Measurements from ENCODE around the gene ZNF787.

GRCh38 chr19:56115490-56115889 is 5.6 kb downstream of the ZNF787 start:
- no peak for TF ChIP-seq EZH2 (IDR thresholded peaks at IDR 0.05; ENCODE audit: borderline replicate concordance, low read depth, low read length, severe bottlenecking)
- TF ChIP-seq CTCF (IDR thresholded peaks at IDR 0.05; ENCODE audit: extremely low read depth in 1 of 2, insufficient read depth in 1 of 2, low read depth in 1 of 2, low read length in 2 of 2): no peak
- TF ChIP-seq MAX (IDR thresholded peaks at IDR 0.05; ENCODE audit: insufficient read depth, insufficient read length): no peak
- no peak for TF ChIP-seq POLR2A (IDR thresholded peaks at IDR 0.05; ENCODE audit: low read depth, low read length)
- no peak for TF ChIP-seq POLR2AphosphoS5 (IDR thresholded peaks at IDR 0.05; ENCODE audit: insufficient read depth, low read depth, low read length)
- TF ChIP-seq MYC (IDR thresholded peaks at IDR 0.05; ENCODE audit: low read depth, low read length): no peak

Data from endothelial cell of umbilical vein (primary cell).